ENCODE results near the gene ROGDI. TPM values are rescaled to one million over a fixed set of nuclear protein-coding genes. Genes with fewer than 3 reads are reported as not detected.

ROGDI gene
- total RNA-seq, 2 donors from 2014 or later = 21.8 to 25.9 TPM

DNA sequence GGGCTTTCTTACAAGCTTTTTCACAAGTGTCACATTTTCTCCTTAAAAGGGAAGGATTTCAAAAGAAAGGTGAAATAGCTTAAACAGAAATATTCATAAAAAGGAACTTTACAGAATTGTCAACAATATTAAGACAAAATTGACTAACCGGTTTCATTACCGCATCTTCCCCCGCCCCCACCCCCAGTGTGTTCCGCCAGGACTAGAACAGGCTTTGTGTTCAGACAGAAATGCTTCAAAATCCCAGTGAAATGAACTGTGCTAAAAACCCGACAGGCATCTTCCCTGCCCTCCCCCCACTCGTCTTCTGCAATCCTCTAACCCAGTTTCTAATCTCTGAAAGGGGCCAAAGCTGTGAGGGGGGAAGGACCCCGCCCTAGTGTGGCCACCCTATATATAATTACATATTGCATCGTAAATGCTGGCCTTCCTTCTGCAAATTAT lies 990 bp upstream of the ROGDI start:
- Histone ChIP-seq H3K4me3 (no peak overlapping the region), H3K27ac (peak overlapping the region in 2 of 4 donors; percentile 87 to 91), H3K9me3 (no peaks in the 10 kb centered on the region), H3K27me3 (no peaks in the 10 kb centered on the region), H3K4me1 (peaks cover 32% of the 10 kb centered on the region), H3K36me3 (replicated peaks in 1 of 2; ENCODE audit: insufficient read depth in 1 of 2, low read depth in 2 of 2) (peaks cover 0 to 2% of the 10 kb centered on the region in 2 donors)
- ATAC-seq (no peak), DNase-seq (no peak)
- intact Hi-C loops (cut with DNase I) = no loop called here
- WGBS, 2 donors = 43 to 51% methylated on average over 8 of the region's 8 CpGs
- no peak for TF ChIP-seq POLR2A (IDR thresholded peaks at IDR 0.05)
- TF ChIP-seq, protein P1, sequence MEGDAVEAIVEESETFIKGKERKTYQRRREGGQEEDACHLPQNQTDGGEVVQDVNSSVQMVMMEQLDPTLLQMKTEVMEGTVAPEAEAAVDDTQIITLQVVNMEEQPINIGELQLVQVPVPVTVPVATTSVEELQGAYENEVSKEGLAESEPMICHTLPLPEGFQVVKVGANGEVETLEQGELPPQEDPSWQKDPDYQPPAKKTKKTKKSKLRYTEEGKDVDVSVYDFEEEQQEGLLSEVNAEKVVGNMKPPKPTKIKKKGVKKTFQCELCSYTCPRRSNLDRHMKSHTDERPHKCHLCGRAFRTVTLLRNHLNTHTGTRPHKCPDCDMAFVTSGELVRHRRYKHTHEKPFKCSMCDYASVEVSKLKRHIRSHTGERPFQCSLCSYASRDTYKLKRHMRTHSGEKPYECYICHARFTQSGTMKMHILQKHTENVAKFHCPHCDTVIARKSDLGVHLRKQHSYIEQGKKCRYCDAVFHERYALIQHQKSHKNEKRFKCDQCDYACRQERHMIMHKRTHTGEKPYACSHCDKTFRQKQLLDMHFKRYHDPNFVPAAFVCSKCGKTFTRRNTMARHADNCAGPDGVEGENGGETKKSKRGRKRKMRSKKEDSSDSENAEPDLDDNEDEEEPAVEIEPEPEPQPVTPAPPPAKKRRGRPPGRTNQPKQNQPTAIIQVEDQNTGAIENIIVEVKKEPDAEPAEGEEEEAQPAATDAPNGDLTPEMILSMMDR (IDR thresholded peaks at IDR 0.05) = no peak

DNA sequence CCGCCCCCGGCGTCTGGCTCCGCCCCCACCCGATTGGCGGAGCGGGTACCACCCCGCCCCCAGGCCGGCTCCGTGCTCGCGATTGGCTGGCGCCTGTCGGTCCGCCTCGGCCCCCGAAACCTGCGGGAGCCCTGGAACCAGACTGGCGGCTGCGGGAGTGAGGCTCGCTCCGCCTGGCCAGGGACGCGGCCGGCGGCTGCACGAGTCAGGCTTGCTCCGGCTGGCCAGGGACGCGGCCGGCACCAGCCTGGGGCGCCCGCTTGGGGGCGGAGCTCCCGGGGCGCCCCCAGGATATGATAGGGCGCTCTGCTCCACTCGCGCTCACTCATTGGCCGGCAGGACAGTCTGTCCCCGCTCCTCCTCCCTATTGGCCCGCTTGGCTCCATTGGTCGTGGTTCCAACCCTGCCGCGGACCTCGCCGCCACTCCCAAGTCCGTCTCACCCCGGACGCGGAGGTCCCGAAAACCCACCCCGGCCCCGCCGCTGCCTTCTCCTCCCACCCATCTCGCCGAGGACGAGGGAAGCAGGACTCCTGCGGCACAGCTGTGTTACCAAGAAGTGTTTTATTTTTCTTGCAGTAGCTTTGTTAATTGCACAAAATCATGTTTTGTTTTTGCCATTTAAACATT lies 340 bp upstream of the ROGDI start:
- peak; percentile 90 to 95 (median 93) for DNase-seq
- no peaks in the 10 kb centered on the region for H3K27me3 ChIP-seq
- 0 to 1% methylated on average over 18 to 53 of the region's 59 CpGs for WGBS, 2 donors
- TF ChIP-seq, protein P1 (IDR thresholded peaks at IDR 0.05) = peak in 5 of 7 experiments; percentile 7 to 52 (median 27)
- peak in 1 of 3 donors; percentile 17 for TF ChIP-seq POLR2A (IDR thresholded peaks at IDR 0.05)
- intact Hi-C loops (cut with DNase I) = no loop called here
- H3K36me3 ChIP-seq (replicated peaks in 1 of 2; ENCODE audit: insufficient read depth in 1 of 2, low read depth in 2 of 2) = peaks cover 0 to 2% of the 10 kb centered on the region in 2 donors
- peak overlapping the region; percentile 80 to 91 (median 85) for H3K27ac ChIP-seq
- peak overlapping the region; percentile 57 to 97 for H3K4me3 ChIP-seq
- peaks cover 32% of the 10 kb centered on the region for H3K4me1 ChIP-seq
- no peaks in the 10 kb centered on the region for H3K9me3 ChIP-seq
- ATAC-seq = peak; percentile 89

DNA sequence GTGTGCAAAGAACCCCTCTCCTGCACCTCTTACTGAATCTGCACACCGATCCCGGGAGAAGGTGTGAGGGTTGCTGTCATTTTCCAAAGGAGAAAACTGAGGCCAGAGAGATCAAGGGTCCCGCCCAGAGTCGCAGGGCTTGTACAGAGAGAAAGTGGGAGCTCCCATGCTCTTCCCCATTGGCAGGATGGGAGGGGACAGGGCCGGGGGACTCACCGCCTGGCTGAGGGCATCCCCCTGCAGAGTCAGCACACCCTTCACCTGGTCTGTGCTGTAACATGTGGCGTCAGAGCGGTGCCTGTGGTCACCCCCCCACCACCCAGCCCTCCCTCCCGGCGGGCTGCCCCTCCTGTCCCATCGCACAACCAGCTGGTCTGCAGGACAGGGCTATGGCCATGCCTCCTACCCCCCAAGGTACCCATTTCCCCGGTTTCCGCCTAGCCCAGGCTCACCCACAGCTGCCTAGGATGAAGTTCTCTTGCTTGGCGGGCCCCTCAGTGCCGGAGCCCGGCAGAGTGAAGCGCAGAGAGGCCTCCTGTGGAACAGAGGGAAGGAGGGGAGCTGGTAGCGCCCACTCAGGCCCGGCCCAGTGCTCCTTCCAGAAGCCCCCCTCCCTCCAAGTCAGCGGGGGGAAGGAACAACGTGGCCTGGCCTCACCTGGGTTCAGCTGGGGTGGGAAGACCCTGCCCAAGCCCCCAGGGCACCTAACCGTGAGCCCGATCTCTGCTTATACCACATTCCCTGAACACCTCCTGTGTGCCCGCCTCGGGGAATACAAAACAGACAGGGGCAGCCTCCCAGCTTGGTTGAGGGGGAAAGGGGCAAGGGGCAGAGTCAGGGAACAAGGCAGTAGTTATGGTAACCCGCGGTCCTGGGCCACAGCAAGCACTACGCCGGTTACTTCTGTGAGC lies 1.1 kb downstream of the ROGDI start:
- Histone ChIP-seq H3K9me3 (no peaks in the 10 kb centered on the region), H3K36me3 (replicated peaks in 1 of 2; ENCODE audit: insufficient read depth in 1 of 2, low read depth in 2 of 2) (peaks cover 0 to 2% of the 10 kb centered on the region in 2 donors), H3K4me3 (peak overlapping the region in 1 of 2 donors; percentile 97), H3K4me1 (peaks cover 45% of the 10 kb centered on the region), H3K27ac (peak overlapping the region; percentile 80 to 91 (median 85)), H3K27me3 (no peaks in the 10 kb centered on the region)
- no peak for ATAC-seq
- intact Hi-C loops (cut with DNase I) = no loop called here
- TF ChIP-seq, protein P1 (IDR thresholded peaks at IDR 0.05) = no peak
- no peak for TF ChIP-seq POLR2A (IDR thresholded peaks at IDR 0.05)
- 32 to 33% methylated on average over 14 to 28 of the region's 29 CpGs for WGBS, 2 donors
- peak in 1 of 4 donors; percentile 28 for DNase-seq

DNA sequence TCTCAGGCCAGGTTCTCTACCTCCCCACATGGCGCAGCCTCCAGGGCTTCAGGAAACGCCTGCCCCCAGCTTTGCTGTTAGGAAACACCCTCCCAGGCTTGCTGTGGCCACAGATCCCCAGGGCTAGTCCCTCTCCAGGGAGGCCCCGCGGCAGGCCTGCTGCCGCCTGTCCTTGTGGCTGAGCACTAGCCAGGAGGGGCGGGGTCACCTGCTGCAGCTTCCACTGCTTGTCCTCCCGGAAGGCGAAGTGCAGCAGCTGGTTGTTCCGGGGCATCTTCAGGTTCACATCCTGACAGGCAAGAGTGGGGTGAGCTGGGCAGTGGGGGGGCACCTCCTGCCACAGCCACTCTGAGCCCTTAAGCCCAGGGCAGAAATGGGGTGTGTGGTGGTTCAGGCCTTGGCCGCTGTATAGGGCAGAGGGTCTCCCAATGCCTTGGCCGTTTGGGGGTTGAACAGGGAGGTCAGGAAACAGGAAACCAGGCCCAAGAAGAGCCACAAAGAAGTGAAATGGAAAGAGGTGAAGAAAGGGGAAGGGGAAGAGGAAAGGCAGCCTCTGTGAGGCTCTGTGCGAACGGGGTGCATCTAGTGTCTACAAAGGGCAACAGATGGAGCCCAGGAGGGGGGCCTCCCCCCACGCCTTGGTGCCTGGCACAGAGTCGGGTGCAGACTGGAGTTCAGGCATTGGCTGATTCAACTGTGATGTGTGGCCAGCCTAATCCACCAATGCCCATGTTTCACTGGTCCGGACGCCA lies 2.0 kb downstream of the ROGDI start:
- TF ChIP-seq, protein P1 (IDR thresholded peaks at IDR 0.05) = no peak
- peak in 1 of 3 donors; percentile 29 for TF ChIP-seq POLR2A (IDR thresholded peaks at IDR 0.05)
- no peak overlapping the region for H3K4me3 ChIP-seq
- 38 to 55% methylated on average over 12 to 17 of the region's 17 CpGs for WGBS, 2 donors
- H3K36me3 ChIP-seq (replicated peaks in 1 of 2; ENCODE audit: insufficient read depth in 1 of 2, low read depth in 2 of 2) = peaks cover 0 to 2% of the 10 kb centered on the region in 2 donors
- peaks cover 52% of the 10 kb centered on the region for H3K4me1 ChIP-seq
- intact Hi-C loops (cut with DNase I) = no loop called here
- ATAC-seq = no peak
- H3K9me3 ChIP-seq = no peaks in the 10 kb centered on the region
- peak; percentile 77 to 89 (median 86) for DNase-seq
- H3K27ac ChIP-seq = peak overlapping the region in 3 of 4 donors; percentile 26 to 91 (median 80)
- no peaks in the 10 kb centered on the region for H3K27me3 ChIP-seq

Data from body of pancreas (tissue), 4 donors.